T-helper 17 cell (primary cell): ENCODE measurements around the gene ZDBF2. TPM values are rescaled to one million over a fixed set of nuclear protein-coding genes. Genes with fewer than 3 reads are reported as not detected.
"Not testable (repeated sequence)": the region's sequence is repeated elsewhere in the genome, so short reads cannot be mapped to it uniquely, and the experiment has no call there.

Source experiments
- ATAC-seq: fragments of 150-1000 bp; cut with Tn5 transposase; 2 replicates; pipeline ENCODE4 v1.10.0; 2021; ENCODE audit warnings: mild to moderate bottlenecking, moderate library complexity
- DNase-seq, 3 donors: peaks; one replicate each; pipeline versions ENCODE4 v3.0.0 to v3.0.0-alpha.2; 2020 to 2021
- H3K9me3 ChIP-seq: one replicate; pipeline ENCODE4 v1.7.0; 2013; ENCODE audit warnings: low read length, mild to moderate bottlenecking; ENCODE audit not compliant: control insufficient read depth, poor library complexity, severe bottlenecking
- H3K27ac Mint-ChIP-seq: one replicate; pipeline ENCODE4 v1.8.0; 2022; ENCODE audit warnings: mild to moderate bottlenecking, moderate library complexity, mixed read lengths
- H3K27me3 Mint-ChIP-seq: one replicate; pipeline ENCODE4 v1.8.0; 2022; ENCODE audit warnings: mixed read lengths
- H3K36me3 Mint-ChIP-seq: one replicate; pipeline ENCODE4 v1.8.0; 2022; ENCODE audit warnings: low read depth, mixed read lengths
- H3K4me1 Mint-ChIP-seq: one replicate; pipeline ENCODE4 v1.8.0; 2022; ENCODE audit warnings: mild to moderate bottlenecking, mixed read lengths
- H3K4me3 Mint-ChIP-seq: one replicate; pipeline ENCODE4 v1.8.0; 2022; ENCODE audit warnings: mild to moderate bottlenecking, moderate library complexity, mixed read lengths
- total RNA-seq, 4 donors: library from RNA in 2 of 4; stranded (reverse) in 2 of 4; gene quantifications; one replicate each; pipeline ENCODE4 v1.2.3 and lab custom pipeline; 2022 to 2026

The ZDBF2 gene
- total RNA-seq: 10 to 100 TPM; 14.0 to 23.2 TPM
- 52.5 to 79.7 reads per million in 2 donors for total RNA-seq (lab: John Stamatoyannopoulos, UW)

- H3K9me3 ChIP-seq: no peaks in the 10 kb centered on the region
- Mint-ChIP-seq H3K27me3 (peaks cover 48% of the 10 kb centered on the region), H3K4me3 (peak within 1 kb of the TSS; percentile 91), H3K4me1 (peaks cover 14% of the 10 kb centered on the region), H3K36me3 (no peaks in the 10 kb centered on the region), H3K27ac (peak within 1 kb of the TSS; percentile 86)
- ATAC-seq: peak; percentile 83
- DNase-seq: peak; percentile 23 to 49 (median 30)
Observed at GRCh38 chr2:206274434-206275311, at the start of gene ZDBF2. ZDBF2 (plus strand) TSS chr2:206274663; CDS start chr2:206281850, 7,187 bp downstream.

- H3K27ac Mint-ChIP-seq: no peak overlapping the region
- ATAC-seq (no peak), DNase-seq (no peak)
- no peak overlapping the region for H3K4me3 Mint-ChIP-seq
- no peaks in the 10 kb centered on the region for H3K36me3 Mint-ChIP-seq
- H3K4me1 Mint-ChIP-seq: peaks cover 3% of the 10 kb centered on the region
- H3K9me3 ChIP-seq: no peaks in the 10 kb centered on the region
- peaks cover 12% of the 10 kb centered on the region for H3K27me3 Mint-ChIP-seq
Observed at GRCh38 chr2:206225435-206226232, 48.8 kb upstream of the ZDBF2 start.

- not testable (repeated sequence) for DNase-seq, H3K4me1 Mint-ChIP-seq, H3K27ac Mint-ChIP-seq, H3K9me3 ChIP-seq, H3K36me3 Mint-ChIP-seq, H3K4me3 Mint-ChIP-seq, ATAC-seq
- H3K27me3 Mint-ChIP-seq: peaks cover 12% of the 10 kb centered on the region
Observed at GRCh38 chr2:206228636-206229035, 45.8 kb upstream of the ZDBF2 start.

GRCh38 chr2:206229642-206230041, 44.8 kb upstream of the ZDBF2 start:
- H3K36me3 Mint-ChIP-seq: no peaks in the 10 kb centered on the region
- no peak overlapping the region for H3K4me3 Mint-ChIP-seq
- ATAC-seq: no peak

GRCh38 chr2:206230060-206230762, 44.3 kb upstream of the ZDBF2 start:
- H3K27me3 Mint-ChIP-seq: peaks cover 25% of the 10 kb centered on the region
- DNase-seq (no peak), ATAC-seq (no peak)
- peaks cover 9% of the 10 kb centered on the region for H3K4me1 Mint-ChIP-seq
- H3K27ac Mint-ChIP-seq: no peak overlapping the region
- H3K9me3 ChIP-seq: no peaks in the 10 kb centered on the region
- no peak overlapping the region for H3K4me3 Mint-ChIP-seq
- H3K36me3 Mint-ChIP-seq: no peaks in the 10 kb centered on the region

More at GRCh38 chr2:206229642-206230041, 44.8 kb upstream of the ZDBF2 start:
- no peak for DNase-seq
- H3K9me3 ChIP-seq: no peaks in the 10 kb centered on the region
- Mint-ChIP-seq H3K4me1 (peaks cover 9% of the 10 kb centered on the region), H3K27ac (no peak overlapping the region), H3K27me3 (peaks cover 20% of the 10 kb centered on the region)

GRCh38 chr2:206231669-206232286, 42.7 kb upstream of the ZDBF2 start:
- no peaks in the 10 kb centered on the region for H3K36me3 Mint-ChIP-seq

GRCh38 chr2:206232287-206233035, 42.0 kb upstream of the ZDBF2 start:
- DNase-seq (no peak), ATAC-seq (no peak)
- Mint-ChIP-seq H3K36me3 (no peaks in the 10 kb centered on the region), H3K27ac (no peak overlapping the region), H3K4me3 (no peak overlapping the region), H3K4me1 (peaks cover 6% of the 10 kb centered on the region), H3K27me3 (peaks cover 28% of the 10 kb centered on the region)
- no peaks in the 10 kb centered on the region for H3K9me3 ChIP-seq

More at GRCh38 chr2:206231669-206232286, 42.7 kb upstream of the ZDBF2 start:
- DNase-seq: no peak
- no peak overlapping the region for H3K27ac Mint-ChIP-seq
- H3K4me3 Mint-ChIP-seq: no peak overlapping the region
- H3K4me1 Mint-ChIP-seq: peaks cover 6% of the 10 kb centered on the region
- peaks cover 29% of the 10 kb centered on the region for H3K27me3 Mint-ChIP-seq
- H3K9me3 ChIP-seq: no peaks in the 10 kb centered on the region
- ATAC-seq: no peak

- DNase-seq: no peak
- ATAC-seq: no peak
- Mint-ChIP-seq H3K27me3 (peaks cover 27% of the 10 kb centered on the region), H3K4me1 (no peaks in the 10 kb centered on the region), H3K27ac (no peak overlapping the region), H3K4me3 (no peak overlapping the region), H3K36me3 (peaks cover 2% of the 10 kb centered on the region)
- H3K9me3 ChIP-seq: no peaks in the 10 kb centered on the region
Observed at GRCh38 chr2:206239157-206239556, 35.3 kb upstream of the ZDBF2 start.

- Mint-ChIP-seq H3K4me1 (no peaks in the 10 kb centered on the region), H3K27me3 (peaks cover 15% of the 10 kb centered on the region), H3K36me3 (peaks cover 2% of the 10 kb centered on the region), H3K27ac (no peak overlapping the region), H3K4me3 (no peak overlapping the region)
- ATAC-seq: no peak
- DNase-seq: no peak
- no peaks in the 10 kb centered on the region for H3K9me3 ChIP-seq
Observed at GRCh38 chr2:206240327-206240726, 34.1 kb upstream of the ZDBF2 start.

GRCh38 chr2:206241736-206242135, 32.7 kb upstream of the ZDBF2 start:
- H3K9me3 ChIP-seq: no peaks in the 10 kb centered on the region
- Mint-ChIP-seq H3K27me3 (peaks cover 16% of the 10 kb centered on the region), H3K4me1 (no peaks in the 10 kb centered on the region)

GRCh38 chr2:206245265-206245672, 29.2 kb upstream of the ZDBF2 start:
- H3K9me3 ChIP-seq: no peaks in the 10 kb centered on the region
- Mint-ChIP-seq H3K4me3 (no peak overlapping the region), H3K27me3 (peaks cover 20% of the 10 kb centered on the region), H3K4me1 (no peaks in the 10 kb centered on the region), H3K27ac (no peak overlapping the region), H3K36me3 (peaks cover 2% of the 10 kb centered on the region)
- DNase-seq: no peak
- ATAC-seq: peak; percentile 52

More at GRCh38 chr2:206241736-206242135, 32.7 kb upstream of the ZDBF2 start:
- Mint-ChIP-seq H3K4me3 (no peak overlapping the region), H3K27ac (no peak overlapping the region), H3K36me3 (peaks cover 2% of the 10 kb centered on the region)
- no peak for ATAC-seq
- no peak for DNase-seq
